ENCODE measurements around the gene GSTO2.

GRCh38 chr10:104279550-104280259 is 10.7 kb downstream of the GSTO2 start:
- TF ChIP-seq CTCF (IDR thresholded peaks at IDR 0.05 in 4 of 5, conservative IDR thresholded peaks at IDR 0.05 in 1 of 5): no peak
- TF ChIP-seq POLR2A (IDR thresholded peaks at IDR 0.05): no peak

Data from gastrocnemius medialis (tissue), 4 donors.